ENCODE measurements around the gene CCM2.

CCM2 gene

GRCh38 chr7:45084901-45085618 is 85.1 kb downstream of the CCM2 start:
- no peak for FAIRE-seq

- no peak for FAIRE-seq
Observed at GRCh38 chr7:45085619-45086200, 85.7 kb downstream of the CCM2 start.

- FAIRE-seq: no peak
Observed at GRCh38 chr7:45086331-45087065, 86.5 kb downstream of the CCM2 start.

GRCh38 chr7:45087301-45088145 is 87.5 kb downstream of the CCM2 start:
- no peak for FAIRE-seq

- FAIRE-seq: no peak
Observed at GRCh38 chr7:45088146-45088701, 88.2 kb downstream of the CCM2 start.

GRCh38 chr7:45088821-45089340 is 88.9 kb downstream of the CCM2 start, which contains the start of gene NACAD:
Gene NACAD (minus strand): TSS chr7:45088969. CDS start chr7:45088894, 75 bp downstream.
- no peak for FAIRE-seq

GRCh38 chr7:45089341-45089891 is 89.4 kb downstream of the CCM2 start:
- FAIRE-seq: no peak

GRCh38 chr7:45092100-45092930 is 92.3 kb downstream of the CCM2 start:
- no peak for FAIRE-seq

- FAIRE-seq: no peak
Observed at GRCh38 chr7:45092931-45093235, 92.9 kb downstream of the CCM2 start.

GRCh38 chr7:45098983-45099839 is 99.2 kb downstream of the CCM2 start:
- no peak for FAIRE-seq

- FAIRE-seq: no peak
Observed at GRCh38 chr7:45099891-45100760, 100.1 kb downstream of the CCM2 start.

GRCh38 chr7:45100761-45101480 is 100.9 kb downstream of the CCM2 start:
- no peak for FAIRE-seq

- no peak for FAIRE-seq
Observed at GRCh38 chr7:45101748-45102147, 101.7 kb downstream of the CCM2 start.

- no peak for FAIRE-seq
Observed at GRCh38 chr7:45102785-45103712, 103.0 kb downstream of the CCM2 start.

GRCh38 chr7:45103958-45104843 is 104.2 kb downstream of the CCM2 start:
- FAIRE-seq: no peak

GRCh38 chr7:45104844-45105587 is 105.0 kb downstream of the CCM2 start:
- FAIRE-seq: no peak

Measured in TTC549 (cell line).